ENCODE results near the gene MSH3. TPM values are rescaled to one million over a fixed set of nuclear protein-coding genes. Genes with fewer than 3 reads are reported as not detected.

Gene MSH3
- total RNA-seq, 1 donor from 2014 or later, result 13.0 TPM

DNA sequence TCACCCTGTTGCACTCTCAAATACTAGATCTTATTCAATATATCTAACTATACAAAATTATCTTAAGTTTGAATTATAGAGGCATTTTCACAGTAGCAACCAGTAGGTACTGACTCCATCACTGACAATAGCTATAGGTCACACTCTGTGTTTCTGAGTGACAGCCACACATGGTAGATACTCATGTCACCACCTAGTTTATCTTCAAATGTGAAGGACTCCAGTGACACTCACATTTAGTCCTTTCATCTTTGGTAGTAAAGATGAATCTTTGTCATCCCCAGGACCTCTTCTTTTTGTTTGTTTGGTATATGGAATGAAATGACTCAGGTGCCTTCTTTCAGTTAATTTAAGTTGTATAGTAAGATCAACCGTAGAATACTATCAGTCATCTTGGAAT lies 102.8 kb downstream of the MSH3 start:
- DNase-seq (ENCODE audit: low spot score), result no peak
- H3K27ac Mint-ChIP-seq (ENCODE audit: unreplicated experiment), result no peak overlapping the region
- H3K27me3 Mint-ChIP-seq (ENCODE audit: unreplicated experiment), result no peaks in the 10 kb centered on the region
- peaks cover 21% of the 10 kb centered on the region for H3K4me1 Mint-ChIP-seq (ENCODE audit: unreplicated experiment)
- TF ChIP-seq, protein P1, sequence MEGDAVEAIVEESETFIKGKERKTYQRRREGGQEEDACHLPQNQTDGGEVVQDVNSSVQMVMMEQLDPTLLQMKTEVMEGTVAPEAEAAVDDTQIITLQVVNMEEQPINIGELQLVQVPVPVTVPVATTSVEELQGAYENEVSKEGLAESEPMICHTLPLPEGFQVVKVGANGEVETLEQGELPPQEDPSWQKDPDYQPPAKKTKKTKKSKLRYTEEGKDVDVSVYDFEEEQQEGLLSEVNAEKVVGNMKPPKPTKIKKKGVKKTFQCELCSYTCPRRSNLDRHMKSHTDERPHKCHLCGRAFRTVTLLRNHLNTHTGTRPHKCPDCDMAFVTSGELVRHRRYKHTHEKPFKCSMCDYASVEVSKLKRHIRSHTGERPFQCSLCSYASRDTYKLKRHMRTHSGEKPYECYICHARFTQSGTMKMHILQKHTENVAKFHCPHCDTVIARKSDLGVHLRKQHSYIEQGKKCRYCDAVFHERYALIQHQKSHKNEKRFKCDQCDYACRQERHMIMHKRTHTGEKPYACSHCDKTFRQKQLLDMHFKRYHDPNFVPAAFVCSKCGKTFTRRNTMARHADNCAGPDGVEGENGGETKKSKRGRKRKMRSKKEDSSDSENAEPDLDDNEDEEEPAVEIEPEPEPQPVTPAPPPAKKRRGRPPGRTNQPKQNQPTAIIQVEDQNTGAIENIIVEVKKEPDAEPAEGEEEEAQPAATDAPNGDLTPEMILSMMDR (IDR thresholded peaks at IDR 0.05; ENCODE audit: unreplicated experiment), result no peak
- H3K9me3 Mint-ChIP-seq (ENCODE audit: unreplicated experiment), result no peaks in the 10 kb centered on the region
- H3K36me3 Mint-ChIP-seq (ENCODE audit: low read depth, unreplicated experiment), result peaks cover 4% of the 10 kb centered on the region
- no peak overlapping the region for H3K4me3 Mint-ChIP-seq (ENCODE audit: unreplicated experiment)

DNA sequence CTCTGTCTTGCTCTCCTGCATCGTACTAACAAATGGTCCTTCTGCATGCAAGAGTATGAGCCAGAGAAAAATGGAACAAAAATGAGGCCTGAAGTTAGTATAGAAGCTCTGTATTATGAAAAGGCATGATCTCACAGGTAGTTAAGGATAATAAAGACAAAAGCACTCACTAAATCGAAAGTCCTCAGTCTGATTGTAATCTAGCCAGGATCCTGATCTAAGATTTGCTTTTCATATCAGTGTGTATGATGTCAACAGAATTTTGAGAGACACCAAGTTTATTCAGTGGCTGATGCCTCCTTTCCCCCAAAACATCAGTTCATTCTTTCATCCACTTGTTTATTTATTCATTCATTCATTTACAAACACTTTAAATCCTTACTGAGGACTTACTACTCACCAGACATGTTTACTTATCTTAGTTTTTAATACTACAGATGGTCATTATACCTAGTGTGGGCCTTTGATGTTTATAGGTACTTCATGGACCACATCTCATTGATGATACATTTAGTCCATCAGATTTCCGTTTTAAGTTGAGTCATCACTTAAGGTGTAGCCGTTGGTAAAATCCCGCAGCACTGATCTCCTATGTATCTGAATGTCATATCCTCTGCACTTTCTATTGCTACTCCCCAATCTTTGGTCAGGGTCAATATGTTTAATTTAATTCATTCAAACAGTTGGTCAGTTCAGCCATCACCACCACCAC lies 105.6 kb downstream of the MSH3 start:
- Mint-ChIP-seq H3K27ac (ENCODE audit: unreplicated experiment) (no peak overlapping the region), H3K36me3 (ENCODE audit: low read depth, unreplicated experiment) (peaks cover 4% of the 10 kb centered on the region), H3K9me3 (ENCODE audit: unreplicated experiment) (no peaks in the 10 kb centered on the region), H3K4me1 (ENCODE audit: unreplicated experiment) (peaks cover 16% of the 10 kb centered on the region), H3K27me3 (ENCODE audit: unreplicated experiment) (no peaks in the 10 kb centered on the region), H3K4me3 (ENCODE audit: unreplicated experiment) (no peak overlapping the region)
- DNase-seq (ENCODE audit: low spot score), result no peak
- TF ChIP-seq, protein P1 (IDR thresholded peaks at IDR 0.05; ENCODE audit: unreplicated experiment), result no peak

DNA sequence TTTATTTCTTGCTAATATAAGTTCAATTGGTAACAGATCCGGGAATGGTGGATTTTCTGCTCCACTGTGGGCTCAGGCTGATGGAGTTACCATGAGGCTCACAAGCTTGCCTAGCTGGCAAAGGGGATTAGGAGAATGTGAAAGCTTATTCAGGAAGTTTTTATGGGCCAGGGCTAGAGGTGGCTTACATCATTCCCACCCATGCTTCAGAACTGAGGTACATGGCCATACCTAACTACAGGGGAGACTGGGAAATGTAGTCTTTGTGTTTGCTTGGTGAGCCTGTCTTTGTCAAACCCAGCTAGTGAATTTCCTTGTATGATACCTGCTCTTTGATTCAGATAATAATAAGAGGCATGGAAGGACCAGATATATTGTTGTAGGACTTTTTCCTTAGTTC lies 106.2 kb downstream of the MSH3 start:
- TF ChIP-seq, protein P1 (IDR thresholded peaks at IDR 0.05; ENCODE audit: unreplicated experiment), result no peak
- Mint-ChIP-seq H3K36me3 (ENCODE audit: low read depth, unreplicated experiment) (peaks cover 4% of the 10 kb centered on the region), H3K27ac (ENCODE audit: unreplicated experiment) (no peak overlapping the region), H3K4me1 (ENCODE audit: unreplicated experiment) (peaks cover 9% of the 10 kb centered on the region), H3K9me3 (ENCODE audit: unreplicated experiment) (no peaks in the 10 kb centered on the region), H3K4me3 (ENCODE audit: unreplicated experiment) (no peak overlapping the region), H3K27me3 (ENCODE audit: unreplicated experiment) (no peaks in the 10 kb centered on the region)
- DNase-seq (ENCODE audit: low spot score), result no peak

DNA sequence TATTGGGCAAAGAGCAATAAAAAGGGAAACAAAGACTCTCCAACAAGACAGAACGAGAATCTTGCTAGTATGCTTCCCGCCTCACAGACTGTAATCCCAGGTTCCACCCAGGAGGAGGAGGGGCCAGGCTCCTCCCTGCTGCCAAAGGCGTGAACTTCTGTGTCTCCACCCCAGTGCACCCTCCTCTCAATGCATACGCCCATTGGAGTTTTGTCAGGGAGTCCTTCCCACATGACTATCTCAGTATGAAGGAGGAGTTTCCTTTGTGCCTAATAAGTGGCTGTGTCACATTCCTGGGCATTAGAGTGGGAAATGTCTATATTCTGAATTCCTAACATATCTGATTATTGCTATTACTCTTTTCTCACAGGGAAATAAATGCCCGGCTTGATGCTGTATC lies 106.7 kb downstream of the MSH3 start:
- Mint-ChIP-seq H3K4me1 (ENCODE audit: unreplicated experiment) (peaks cover 4% of the 10 kb centered on the region), H3K36me3 (ENCODE audit: low read depth, unreplicated experiment) (peaks cover 4% of the 10 kb centered on the region), H3K27me3 (ENCODE audit: unreplicated experiment) (no peaks in the 10 kb centered on the region), H3K4me3 (ENCODE audit: unreplicated experiment) (no peak overlapping the region), H3K27ac (ENCODE audit: unreplicated experiment) (no peak overlapping the region), H3K9me3 (ENCODE audit: unreplicated experiment) (no peaks in the 10 kb centered on the region)
- DNase-seq (ENCODE audit: low spot score), result no peak
- TF ChIP-seq, protein P1 (IDR thresholded peaks at IDR 0.05; ENCODE audit: unreplicated experiment), result no peak

DNA sequence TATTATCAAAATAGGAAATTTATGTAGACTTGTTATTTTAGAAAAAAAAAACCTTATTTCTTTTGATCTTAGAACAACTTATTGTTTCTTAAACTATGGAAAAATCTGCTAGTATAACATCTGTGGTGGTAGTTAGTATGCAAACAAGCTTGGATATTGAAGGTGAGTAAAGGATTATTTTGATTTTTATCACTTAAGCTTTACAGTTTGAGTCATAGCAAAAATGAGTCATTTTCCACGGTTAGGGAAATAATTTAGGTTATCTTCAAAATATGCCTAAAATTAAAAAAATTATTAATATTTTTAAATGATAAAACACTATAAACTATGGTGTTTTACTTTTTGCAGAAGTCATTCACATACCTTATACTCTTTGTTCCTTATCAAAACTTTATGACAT lies 107.5 kb downstream of the MSH3 start:
- Mint-ChIP-seq H3K27me3 (ENCODE audit: unreplicated experiment) (no peaks in the 10 kb centered on the region), H3K4me3 (ENCODE audit: unreplicated experiment) (no peak overlapping the region), H3K36me3 (ENCODE audit: low read depth, unreplicated experiment) (peaks cover 4% of the 10 kb centered on the region), H3K27ac (ENCODE audit: unreplicated experiment) (no peak overlapping the region), H3K9me3 (ENCODE audit: unreplicated experiment) (no peaks in the 10 kb centered on the region), H3K4me1 (ENCODE audit: unreplicated experiment) (no peaks in the 10 kb centered on the region)
- DNase-seq (ENCODE audit: low spot score), result no peak
- TF ChIP-seq, protein P1 (IDR thresholded peaks at IDR 0.05; ENCODE audit: unreplicated experiment), result no peak
